ENCODE measurements around the gene TNIK. TPM values are rescaled to one million over a fixed set of nuclear protein-coding genes. Genes with fewer than 3 reads are reported as not detected.

Gene TNIK
- total RNA-seq, 1 experiment from 2014 or later = not detected

GRCh38 chr3:171186817-171187500, 273.2 kb downstream of the TNIK start:
- H3K36me3 ChIP-seq (ENCODE audit: insufficient read depth, low read length) = no peaks in the 10 kb centered on the region
- no peaks in the 10 kb centered on the region for H4K20me1 ChIP-seq (ENCODE audit: insufficient read depth, low read depth, low read length)
- no peak overlapping the region for H3K27ac ChIP-seq (ENCODE audit: low read length)
- H3K79me2 ChIP-seq (ENCODE audit: low read length) = no peaks in the 10 kb centered on the region
- H3K9me3 ChIP-seq (ENCODE audit: low read length) = no peaks in the 10 kb centered on the region
- H3K9me2 ChIP-seq (replicated peaks; ENCODE audit: insufficient read depth, low read length) = no peaks in the 10 kb centered on the region
- no peak overlapping the region for H3K9ac ChIP-seq (ENCODE audit: low read length)
- no peak for DNase-seq
- H2AFZ ChIP-seq (ENCODE audit: low read length) = no peak overlapping the region
- H3K4me2 ChIP-seq (ENCODE audit: low read depth, low read length, poor library complexity, severe bottlenecking) = no peak overlapping the region
- no peaks in the 10 kb centered on the region for H3K4me1 ChIP-seq (ENCODE audit: low read length)
- no peak overlapping the region for H3K4me3 ChIP-seq (ENCODE audit: low read length)
- no peaks in the 10 kb centered on the region for H3K27me3 ChIP-seq (ENCODE audit: low read length)

GRCh38 chr3:171186383-171186782, 273.8 kb downstream of the TNIK start:
- Histone ChIP-seq H3K27me3 (ENCODE audit: low read length) (no peaks in the 10 kb centered on the region), H3K9ac (ENCODE audit: low read length) (no peak overlapping the region), H3K79me2 (ENCODE audit: low read length) (no peaks in the 10 kb centered on the region), H3K4me2 (ENCODE audit: low read depth, low read length, poor library complexity, severe bottlenecking) (no peak overlapping the region), H3K9me2 (replicated peaks; ENCODE audit: insufficient read depth, low read length) (no peaks in the 10 kb centered on the region), H3K27ac (ENCODE audit: low read length) (no peak overlapping the region), H3K36me3 (ENCODE audit: insufficient read depth, low read length) (no peaks in the 10 kb centered on the region), H3K4me1 (ENCODE audit: low read length) (no peaks in the 10 kb centered on the region), H4K20me1 (ENCODE audit: insufficient read depth, low read depth, low read length) (no peaks in the 10 kb centered on the region), H3K9me3 (ENCODE audit: low read length) (no peaks in the 10 kb centered on the region), H2AFZ (ENCODE audit: low read length) (no peak overlapping the region), H3K4me3 (ENCODE audit: low read length) (no peak overlapping the region)
- DNase-seq = no peak

- no peak for DNase-seq
- H2AFZ ChIP-seq (ENCODE audit: low read length) = no peak overlapping the region
- H3K9me3 ChIP-seq (ENCODE audit: low read length) = no peaks in the 10 kb centered on the region
Measured at GRCh38 chr3:171185959-171186358, 274.2 kb downstream of the TNIK start.

GRCh38 chr3:171184372-171184771, 275.8 kb downstream of the TNIK start:
- Histone ChIP-seq H2AFZ (ENCODE audit: low read length) (no peak overlapping the region), H3K27ac (ENCODE audit: low read length) (no peak overlapping the region), H3K4me3 (ENCODE audit: low read length) (no peak overlapping the region), H3K9me2 (replicated peaks; ENCODE audit: insufficient read depth, low read length) (no peaks in the 10 kb centered on the region), H4K20me1 (ENCODE audit: insufficient read depth, low read depth, low read length) (no peaks in the 10 kb centered on the region), H3K4me2 (ENCODE audit: low read depth, low read length, poor library complexity, severe bottlenecking) (no peak overlapping the region), H3K27me3 (ENCODE audit: low read length) (no peaks in the 10 kb centered on the region), H3K4me1 (ENCODE audit: low read length) (no peaks in the 10 kb centered on the region), H3K79me2 (ENCODE audit: low read length) (no peaks in the 10 kb centered on the region), H3K9me3 (ENCODE audit: low read length) (no peaks in the 10 kb centered on the region), H3K36me3 (ENCODE audit: insufficient read depth, low read length) (no peaks in the 10 kb centered on the region), H3K9ac (ENCODE audit: low read length) (no peak overlapping the region)
- DNase-seq = no peak

More at GRCh38 chr3:171185959-171186358, 274.2 kb downstream of the TNIK start:
- Histone ChIP-seq H3K27ac (ENCODE audit: low read length) (no peak overlapping the region), H3K9me2 (replicated peaks; ENCODE audit: insufficient read depth, low read length) (no peaks in the 10 kb centered on the region), H3K4me2 (ENCODE audit: low read depth, low read length, poor library complexity, severe bottlenecking) (no peak overlapping the region), H3K79me2 (ENCODE audit: low read length) (no peaks in the 10 kb centered on the region), H3K4me3 (ENCODE audit: low read length) (no peak overlapping the region), H3K36me3 (ENCODE audit: insufficient read depth, low read length) (no peaks in the 10 kb centered on the region), H4K20me1 (ENCODE audit: insufficient read depth, low read depth, low read length) (no peaks in the 10 kb centered on the region), H3K27me3 (ENCODE audit: low read length) (no peaks in the 10 kb centered on the region), H3K4me1 (ENCODE audit: low read length) (no peaks in the 10 kb centered on the region), H3K9ac (ENCODE audit: low read length) (no peak overlapping the region)

- no peaks in the 10 kb centered on the region for H3K9me2 ChIP-seq (replicated peaks; ENCODE audit: insufficient read depth, low read length)
- H3K4me2 ChIP-seq (ENCODE audit: low read depth, low read length, poor library complexity, severe bottlenecking) = no peak overlapping the region
- H3K9me3 ChIP-seq (ENCODE audit: low read length) = no peaks in the 10 kb centered on the region
- no peaks in the 10 kb centered on the region for H3K4me1 ChIP-seq (ENCODE audit: low read length)
- H3K79me2 ChIP-seq (ENCODE audit: low read length) = no peaks in the 10 kb centered on the region
- H3K27ac ChIP-seq (ENCODE audit: low read length) = no peak overlapping the region
- no peak overlapping the region for H3K9ac ChIP-seq (ENCODE audit: low read length)
- H3K36me3 ChIP-seq (ENCODE audit: insufficient read depth, low read length) = no peaks in the 10 kb centered on the region
- no peaks in the 10 kb centered on the region for H4K20me1 ChIP-seq (ENCODE audit: insufficient read depth, low read depth, low read length)
- DNase-seq = no peak
- no peaks in the 10 kb centered on the region for H3K27me3 ChIP-seq (ENCODE audit: low read length)
- H3K4me3 ChIP-seq (ENCODE audit: low read length) = no peak overlapping the region
- H2AFZ ChIP-seq (ENCODE audit: low read length) = no peak overlapping the region
Measured at GRCh38 chr3:171183042-171183441, 277.2 kb downstream of the TNIK start.

GRCh38 chr3:171181907-171182690, 278.1 kb downstream of the TNIK start:
- Histone ChIP-seq H3K27me3 (ENCODE audit: low read length) (no peaks in the 10 kb centered on the region), H2AFZ (ENCODE audit: low read length) (no peak overlapping the region), H3K9me3 (ENCODE audit: low read length) (no peaks in the 10 kb centered on the region), H4K20me1 (ENCODE audit: insufficient read depth, low read depth, low read length) (no peaks in the 10 kb centered on the region), H3K9ac (ENCODE audit: low read length) (no peak overlapping the region), H3K4me3 (ENCODE audit: low read length) (no peak overlapping the region), H3K79me2 (ENCODE audit: low read length) (no peaks in the 10 kb centered on the region), H3K9me2 (replicated peaks; ENCODE audit: insufficient read depth, low read length) (no peaks in the 10 kb centered on the region), H3K27ac (ENCODE audit: low read length) (no peak overlapping the region), H3K4me1 (ENCODE audit: low read length) (no peaks in the 10 kb centered on the region), H3K36me3 (ENCODE audit: insufficient read depth, low read length) (no peaks in the 10 kb centered on the region), H3K4me2 (ENCODE audit: low read depth, low read length, poor library complexity, severe bottlenecking) (no peak overlapping the region)
- no peak for DNase-seq

GRCh38 chr3:171178714-171179113, 281.5 kb downstream of the TNIK start:
- Histone ChIP-seq H3K79me2 (ENCODE audit: low read length) (no peaks in the 10 kb centered on the region), H3K36me3 (ENCODE audit: insufficient read depth, low read length) (no peaks in the 10 kb centered on the region), H2AFZ (ENCODE audit: low read length) (no peak overlapping the region), H3K4me1 (ENCODE audit: low read length) (no peaks in the 10 kb centered on the region; the same call in 1 of the 2 replicates), H3K4me3 (ENCODE audit: low read length) (no peak overlapping the region), H3K9me3 (ENCODE audit: low read length) (no peaks in the 10 kb centered on the region), H4K20me1 (ENCODE audit: insufficient read depth, low read depth, low read length) (no peaks in the 10 kb centered on the region), H3K9ac (ENCODE audit: low read length) (no peak overlapping the region), H3K4me2 (ENCODE audit: low read depth, low read length, poor library complexity, severe bottlenecking) (no peak overlapping the region), H3K27me3 (ENCODE audit: low read length) (no peaks in the 10 kb centered on the region), H3K9me2 (replicated peaks; ENCODE audit: insufficient read depth, low read length) (no peaks in the 10 kb centered on the region), H3K27ac (ENCODE audit: low read length) (no peak overlapping the region)
- no peak for DNase-seq

- no peak for DNase-seq
- no peaks in the 10 kb centered on the region for H3K9me2 ChIP-seq (replicated peaks; ENCODE audit: insufficient read depth, low read length)
- H3K79me2 ChIP-seq (ENCODE audit: low read length) = no peaks in the 10 kb centered on the region
- peaks cover 3% of the 10 kb centered on the region; the same call in 1 of the 2 replicates for H3K4me1 ChIP-seq (ENCODE audit: low read length)
- no peak overlapping the region for H2AFZ ChIP-seq (ENCODE audit: low read length)
- H3K9ac ChIP-seq (ENCODE audit: low read length) = no peak overlapping the region
- H3K27ac ChIP-seq (ENCODE audit: low read length) = no peak overlapping the region
- H3K4me3 ChIP-seq (ENCODE audit: low read length) = no peak overlapping the region
- no peaks in the 10 kb centered on the region for H4K20me1 ChIP-seq (ENCODE audit: insufficient read depth, low read depth, low read length)
- H3K9me3 ChIP-seq (ENCODE audit: low read length) = no peaks in the 10 kb centered on the region
- H3K36me3 ChIP-seq (ENCODE audit: insufficient read depth, low read length) = no peaks in the 10 kb centered on the region
- H3K4me2 ChIP-seq (ENCODE audit: low read depth, low read length, poor library complexity, severe bottlenecking) = no peak overlapping the region
- no peaks in the 10 kb centered on the region for H3K27me3 ChIP-seq (ENCODE audit: low read length)
Measured at GRCh38 chr3:171177553-171177952, 282.7 kb downstream of the TNIK start.
